SK-N-SH (cell line): ENCODE measurements around the gene CCAR1.

Experiments
- CHD2 ChIP-seq: fragments of 150-350 bp; IDR thresholded peaks from 2 replicates; pipeline ENCODE4 v1.6.1; 2018; ENCODE audit warnings: low read length; ENCODE audit not compliant: partially characterized antibody
- ELF1 ChIP-seq: IDR thresholded peaks from 2 replicates; pipeline ENCODE4 v1.4.0; 2012
- EP300 ChIP-seq, 2 experiments: IDR thresholded peaks; 2 replicates each; pipeline versions ENCODE4 v1.4.0 to v1.6.1; 2012; ENCODE audit warnings: borderline replicate concordance in 1 of 2, low read depth in 1 of 2, low read length in 1 of 2
- EZH2phosphoT487 ChIP-seq: fragments of 200-600 bp; sonication (generic); IDR thresholded peaks from 2 replicates; pipeline ENCODE4 v1.6.1; 2017; ENCODE audit warnings: low read depth, mixed run types, mild to moderate bottlenecking, antibody characterized with exemption, moderate library complexity, borderline replicate concordance
- MXI1 ChIP-seq: IDR thresholded peaks from 2 replicates; pipeline ENCODE4 v1.6.1; 2012; ENCODE audit warnings: mild to moderate bottlenecking, low read depth, low read length, improper control_type of control experiment
- NRF1 ChIP-seq: IDR thresholded peaks from 2 replicates; pipeline ENCODE4 v1.6.1; 2012; ENCODE audit warnings: low read depth, mild to moderate bottlenecking, low read length
- POLR2AphosphoS5 ChIP-seq: IDR thresholded peaks from 2 replicates; pipeline ENCODE4 v1.6.1; 2012; ENCODE audit warnings: low read depth, low read length
- RFX5 ChIP-seq: IDR thresholded peaks from 2 replicates; pipeline ENCODE4 v1.6.1; 2012; ENCODE audit warnings: mild to moderate bottlenecking, improper control_type of control experiment, low read length
- SIN3A ChIP-seq: IDR thresholded peaks from 2 replicates; pipeline ENCODE4 v1.6.1; 2012; ENCODE audit warnings: low read depth, mild to moderate bottlenecking, low read length, moderate library complexity, borderline replicate concordance
- TAF1 ChIP-seq: IDR thresholded peaks from 2 replicates; pipeline ENCODE4 v1.6.1; 2012; ENCODE audit warnings: low read depth, mild to moderate bottlenecking, low read length, moderate library complexity, borderline replicate concordance
- TF ChIP-seq, protein P1 (sequence below): fragments of 200-600 bp; sonication (generic); IDR thresholded peaks from 2 replicates; pipeline ENCODE4 v1.6.1; 2017; ENCODE audit warnings: antibody characterized with exemption, mild to moderate bottlenecking, moderate library complexity
- TF ChIP-seq, protein P2 (sequence below): IDR thresholded peaks from 2 replicates; pipeline ENCODE4 v1.6.1; 2012; ENCODE audit warnings: mild to moderate bottlenecking, low read depth, low read length, moderate library complexity

DNA sequence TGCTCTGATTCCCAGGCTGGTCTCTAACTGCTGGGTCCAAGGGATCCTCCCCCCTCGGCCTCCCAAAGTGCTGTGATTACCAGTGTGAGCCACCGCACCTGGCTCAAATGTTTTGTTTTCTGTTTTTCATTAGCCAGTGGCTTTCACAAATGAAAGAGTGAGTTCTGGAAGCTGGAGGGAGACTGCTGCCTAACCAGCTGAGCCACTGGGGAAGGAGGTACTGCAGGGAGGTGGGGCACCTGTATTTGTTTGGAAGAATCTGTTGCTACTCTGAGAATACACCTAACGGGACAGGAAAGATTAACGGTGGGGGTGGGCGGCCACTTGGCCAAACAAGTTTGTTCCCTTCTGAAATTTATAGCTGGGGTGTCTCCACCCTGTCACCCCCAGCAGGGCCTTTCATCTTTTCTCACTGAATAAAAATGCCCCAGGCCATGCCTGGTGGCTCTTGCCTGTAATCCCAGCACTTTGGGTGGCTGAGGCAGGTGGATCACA, 111.0 kb downstream of the CCAR1 start:
- TF ChIP-seq NRF1, result no peak
- TF ChIP-seq, protein P1, sequence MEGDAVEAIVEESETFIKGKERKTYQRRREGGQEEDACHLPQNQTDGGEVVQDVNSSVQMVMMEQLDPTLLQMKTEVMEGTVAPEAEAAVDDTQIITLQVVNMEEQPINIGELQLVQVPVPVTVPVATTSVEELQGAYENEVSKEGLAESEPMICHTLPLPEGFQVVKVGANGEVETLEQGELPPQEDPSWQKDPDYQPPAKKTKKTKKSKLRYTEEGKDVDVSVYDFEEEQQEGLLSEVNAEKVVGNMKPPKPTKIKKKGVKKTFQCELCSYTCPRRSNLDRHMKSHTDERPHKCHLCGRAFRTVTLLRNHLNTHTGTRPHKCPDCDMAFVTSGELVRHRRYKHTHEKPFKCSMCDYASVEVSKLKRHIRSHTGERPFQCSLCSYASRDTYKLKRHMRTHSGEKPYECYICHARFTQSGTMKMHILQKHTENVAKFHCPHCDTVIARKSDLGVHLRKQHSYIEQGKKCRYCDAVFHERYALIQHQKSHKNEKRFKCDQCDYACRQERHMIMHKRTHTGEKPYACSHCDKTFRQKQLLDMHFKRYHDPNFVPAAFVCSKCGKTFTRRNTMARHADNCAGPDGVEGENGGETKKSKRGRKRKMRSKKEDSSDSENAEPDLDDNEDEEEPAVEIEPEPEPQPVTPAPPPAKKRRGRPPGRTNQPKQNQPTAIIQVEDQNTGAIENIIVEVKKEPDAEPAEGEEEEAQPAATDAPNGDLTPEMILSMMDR, result no peak
- no peak for TF ChIP-seq ELF1
- no peak for TF ChIP-seq POLR2AphosphoS5
- no peak for TF ChIP-seq CHD2
- TF ChIP-seq, protein P2, sequence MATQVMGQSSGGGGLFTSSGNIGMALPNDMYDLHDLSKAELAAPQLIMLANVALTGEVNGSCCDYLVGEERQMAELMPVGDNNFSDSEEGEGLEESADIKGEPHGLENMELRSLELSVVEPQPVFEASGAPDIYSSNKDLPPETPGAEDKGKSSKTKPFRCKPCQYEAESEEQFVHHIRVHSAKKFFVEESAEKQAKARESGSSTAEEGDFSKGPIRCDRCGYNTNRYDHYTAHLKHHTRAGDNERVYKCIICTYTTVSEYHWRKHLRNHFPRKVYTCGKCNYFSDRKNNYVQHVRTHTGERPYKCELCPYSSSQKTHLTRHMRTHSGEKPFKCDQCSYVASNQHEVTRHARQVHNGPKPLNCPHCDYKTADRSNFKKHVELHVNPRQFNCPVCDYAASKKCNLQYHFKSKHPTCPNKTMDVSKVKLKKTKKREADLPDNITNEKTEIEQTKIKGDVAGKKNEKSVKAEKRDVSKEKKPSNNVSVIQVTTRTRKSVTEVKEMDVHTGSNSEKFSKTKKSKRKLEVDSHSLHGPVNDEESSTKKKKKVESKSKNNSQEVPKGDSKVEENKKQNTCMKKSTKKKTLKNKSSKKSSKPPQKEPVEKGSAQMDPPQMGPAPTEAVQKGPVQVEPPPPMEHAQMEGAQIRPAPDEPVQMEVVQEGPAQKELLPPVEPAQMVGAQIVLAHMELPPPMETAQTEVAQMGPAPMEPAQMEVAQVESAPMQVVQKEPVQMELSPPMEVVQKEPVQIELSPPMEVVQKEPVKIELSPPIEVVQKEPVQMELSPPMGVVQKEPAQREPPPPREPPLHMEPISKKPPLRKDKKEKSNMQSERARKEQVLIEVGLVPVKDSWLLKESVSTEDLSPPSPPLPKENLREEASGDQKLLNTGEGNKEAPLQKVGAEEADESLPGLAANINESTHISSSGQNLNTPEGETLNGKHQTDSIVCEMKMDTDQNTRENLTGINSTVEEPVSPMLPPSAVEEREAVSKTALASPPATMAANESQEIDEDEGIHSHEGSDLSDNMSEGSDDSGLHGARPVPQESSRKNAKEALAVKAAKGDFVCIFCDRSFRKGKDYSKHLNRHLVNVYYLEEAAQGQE, result no peak
- TF ChIP-seq EZH2phosphoT487, result no peak
- no peak for TF ChIP-seq RFX5
- no peak for TF ChIP-seq TAF1
- TF ChIP-seq MXI1, result no peak
- no peak for TF ChIP-seq SIN3A
- TF ChIP-seq EP300 (IDR thresholded peaks at IDR 0.05; ENCODE audit: borderline replicate concordance in 1 of 2, low read depth in 1 of 2, low read length in 1 of 2), result no peak
